NCI-H1417 treated with DMSO at 0.1 percent for 48 hours (cell line): ENCODE data around the gene ST6GALNAC6.

Experiments
- DNase-seq: peaks from one replicate; lab custom pipeline; 2025; lab: John Stamatoyannopoulos, UW

Gene ST6GALNAC6, protein sequence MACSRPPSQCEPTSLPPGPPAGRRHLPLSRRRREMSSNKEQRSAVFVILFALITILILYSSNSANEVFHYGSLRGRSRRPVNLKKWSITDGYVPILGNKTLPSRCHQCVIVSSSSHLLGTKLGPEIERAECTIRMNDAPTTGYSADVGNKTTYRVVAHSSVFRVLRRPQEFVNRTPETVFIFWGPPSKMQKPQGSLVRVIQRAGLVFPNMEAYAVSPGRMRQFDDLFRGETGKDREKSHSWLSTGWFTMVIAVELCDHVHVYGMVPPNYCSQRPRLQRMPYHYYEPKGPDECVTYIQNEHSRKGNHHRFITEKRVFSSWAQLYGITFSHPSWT

DNA sequence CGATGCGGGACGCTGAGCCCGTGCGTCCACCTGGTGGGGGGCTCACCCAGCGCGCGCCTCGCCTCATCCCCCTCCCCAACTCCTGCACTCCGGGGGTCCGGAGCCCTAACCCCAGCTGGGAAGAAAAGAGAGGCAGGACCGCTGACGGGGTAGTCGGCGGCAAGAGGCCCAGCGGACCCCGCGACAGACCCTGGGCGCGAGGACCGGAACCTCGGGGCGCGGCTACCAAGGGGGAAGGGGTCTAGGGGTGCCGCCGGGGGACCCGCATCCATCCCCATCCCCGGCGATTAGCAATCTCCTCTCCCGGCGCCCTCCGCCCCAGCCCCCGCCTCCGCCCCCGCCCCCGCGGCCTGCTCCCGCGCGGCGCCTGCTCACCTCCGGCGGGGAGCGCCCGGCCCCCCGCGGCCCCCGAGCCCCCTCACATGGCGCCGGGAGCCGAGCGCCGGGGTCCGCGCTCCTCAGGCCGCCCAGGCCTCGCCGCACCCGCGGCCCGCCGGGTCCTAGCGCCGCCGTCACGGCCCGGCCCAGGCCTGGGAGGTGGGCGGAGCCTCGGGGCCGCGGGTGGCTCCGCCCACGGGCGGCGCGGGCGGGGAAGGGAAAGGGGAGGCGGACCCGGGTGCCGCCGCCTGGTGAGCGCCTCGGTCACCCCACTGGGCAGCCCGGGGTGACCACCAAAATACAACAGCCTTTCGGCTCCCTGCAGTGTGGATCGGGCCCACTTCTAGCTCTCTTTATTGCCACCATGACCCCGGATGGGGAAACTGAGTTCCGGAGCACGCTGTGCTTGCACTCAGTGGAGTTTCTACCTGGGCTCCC lies at the start of gene ST6GALNAC6:
ST6GALNAC6 (minus strand) TSS at position 476 of the 816 bp plus-strand sequence. CDS start 1,622 bp downstream, outside the sequence.
- no peak for DNase-seq

DNA sequence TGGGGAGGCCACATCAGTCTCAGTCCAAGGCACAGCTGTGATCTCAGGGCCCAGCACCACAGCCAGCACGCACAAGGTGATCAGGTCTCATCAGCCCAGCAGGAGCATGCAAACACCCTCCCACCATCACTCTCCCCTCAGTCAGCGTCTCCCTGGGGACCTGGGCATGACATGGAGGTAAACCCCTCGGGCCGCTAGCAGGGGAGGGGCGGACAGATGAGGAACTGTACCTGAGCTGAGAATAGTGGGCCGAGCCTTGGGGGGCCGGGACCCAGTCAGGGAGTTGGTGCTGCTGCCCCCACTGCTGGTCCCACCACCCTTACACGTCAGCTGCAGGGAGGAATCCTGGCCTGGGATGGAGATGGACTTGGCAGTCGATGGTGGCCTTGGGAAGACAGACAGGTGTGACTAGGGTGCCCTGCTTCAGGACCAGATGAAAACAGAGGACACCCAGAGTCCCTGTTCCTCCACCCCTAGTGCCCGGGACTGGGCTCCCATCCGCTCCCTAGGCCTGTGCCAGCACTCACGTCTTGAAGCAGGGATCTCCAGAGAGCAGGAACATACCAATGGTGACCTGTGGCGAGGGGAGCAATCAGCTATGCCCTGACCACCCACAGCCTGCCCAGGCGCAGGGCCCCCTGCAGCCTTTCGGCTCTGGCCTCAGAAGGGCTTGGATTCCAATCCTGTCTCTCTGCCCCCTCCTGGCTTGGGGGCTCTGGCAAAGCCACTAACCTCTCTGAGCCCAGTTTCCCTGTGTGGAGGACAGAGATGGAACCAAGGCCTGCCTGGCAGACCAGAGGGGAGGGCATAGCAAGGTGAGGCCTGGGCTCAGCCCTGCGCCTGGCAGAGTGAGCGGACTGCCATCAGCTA lies 48.7 kb upstream of the ST6GALNAC6 start:
- DNase-seq: no peak

DNA sequence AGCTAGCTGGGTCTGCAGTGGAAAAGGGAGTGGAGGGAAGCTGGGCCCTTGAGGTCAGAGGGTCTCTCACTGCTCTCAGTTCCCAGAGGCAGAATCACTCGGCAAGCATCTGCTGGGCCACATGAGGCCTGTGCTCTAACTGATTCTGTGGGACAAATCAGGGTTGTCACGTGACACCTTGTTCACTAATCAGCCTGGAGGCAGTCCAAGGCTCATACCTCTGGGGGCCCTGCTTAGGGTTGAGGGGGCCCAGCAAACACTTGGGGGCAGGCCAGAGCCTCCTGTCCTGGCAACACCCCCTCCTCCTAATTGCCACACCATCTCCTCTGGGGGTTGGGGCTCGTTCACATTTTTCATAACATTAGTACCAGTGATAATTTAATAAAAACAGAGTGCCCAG lies 47.3 kb upstream of the ST6GALNAC6 start:
- DNase-seq: no peak

DNA sequence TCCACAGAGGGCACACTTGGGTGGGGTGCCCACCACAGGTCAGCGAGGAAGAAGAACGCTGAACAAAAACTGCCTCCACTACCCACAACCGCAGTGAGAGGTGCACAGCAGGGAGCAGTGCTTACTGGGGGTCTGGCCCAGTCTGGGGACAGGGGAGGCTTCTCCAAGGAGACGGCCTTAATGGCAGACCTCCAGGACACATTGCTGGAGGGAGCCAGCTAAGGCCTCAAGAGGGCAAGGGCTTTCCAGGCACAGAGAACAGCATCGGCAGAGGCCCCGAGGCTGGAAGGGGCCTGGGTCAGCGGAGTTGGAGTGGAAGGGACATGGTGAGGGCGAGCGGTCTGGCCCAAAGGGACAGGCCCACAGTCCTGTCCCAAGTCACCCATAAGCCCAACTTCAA lies 46.5 kb upstream of the ST6GALNAC6 start:
- DNase-seq: no peak

DNA sequence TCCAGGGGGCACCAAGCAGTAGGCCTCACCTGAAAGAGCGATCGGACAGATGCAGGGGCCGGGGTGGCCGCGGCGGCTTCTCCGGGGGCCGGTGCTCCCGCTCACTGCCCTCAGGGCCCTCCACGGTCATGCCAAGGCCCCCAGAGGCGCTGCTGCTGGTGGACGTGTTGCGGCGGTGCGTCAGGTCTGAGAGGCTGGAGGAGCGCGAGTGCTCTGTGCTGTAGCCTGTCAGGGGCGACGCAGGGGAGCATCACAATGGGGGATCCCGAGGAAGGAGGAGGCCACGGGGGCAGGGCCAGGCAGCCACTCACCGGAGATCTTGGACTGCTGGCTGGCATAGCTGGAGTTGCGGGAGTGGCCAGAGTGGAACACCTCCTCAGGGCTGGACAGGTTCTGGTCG lies 45.9 kb upstream of the ST6GALNAC6 start:
- DNase-seq: no peak

DNA sequence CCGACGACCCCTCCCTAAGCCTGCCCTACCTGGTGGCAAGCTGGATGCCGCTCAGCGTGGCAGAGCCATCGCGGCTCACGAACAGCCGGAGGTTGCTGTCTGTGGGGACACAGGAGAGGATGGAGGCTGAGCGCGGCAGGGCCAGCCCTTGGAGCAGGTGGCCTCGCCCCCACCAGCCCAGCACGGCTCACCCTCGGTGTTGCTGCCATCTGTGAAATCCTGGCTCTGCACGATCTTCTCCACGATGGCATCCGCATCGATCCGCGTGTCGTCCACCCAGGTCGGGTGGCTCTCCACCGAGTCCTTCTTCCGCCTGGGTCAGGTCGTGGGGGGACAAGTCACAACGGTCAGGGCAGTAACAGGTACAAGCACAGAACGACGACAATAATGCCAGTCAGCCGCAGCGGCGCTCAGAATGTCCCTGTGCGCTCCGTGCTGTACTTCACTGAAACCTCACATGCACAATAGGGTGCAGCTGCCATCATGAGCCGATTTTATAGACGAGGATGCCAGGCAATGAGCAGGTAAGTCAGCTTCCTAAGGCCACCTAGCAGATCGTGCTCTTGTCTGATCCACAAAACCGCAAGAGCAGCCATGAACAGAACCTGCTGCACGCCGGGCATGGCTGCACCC lies 45.3 kb upstream of the ST6GALNAC6 start:
- DNase-seq: no peak

DNA sequence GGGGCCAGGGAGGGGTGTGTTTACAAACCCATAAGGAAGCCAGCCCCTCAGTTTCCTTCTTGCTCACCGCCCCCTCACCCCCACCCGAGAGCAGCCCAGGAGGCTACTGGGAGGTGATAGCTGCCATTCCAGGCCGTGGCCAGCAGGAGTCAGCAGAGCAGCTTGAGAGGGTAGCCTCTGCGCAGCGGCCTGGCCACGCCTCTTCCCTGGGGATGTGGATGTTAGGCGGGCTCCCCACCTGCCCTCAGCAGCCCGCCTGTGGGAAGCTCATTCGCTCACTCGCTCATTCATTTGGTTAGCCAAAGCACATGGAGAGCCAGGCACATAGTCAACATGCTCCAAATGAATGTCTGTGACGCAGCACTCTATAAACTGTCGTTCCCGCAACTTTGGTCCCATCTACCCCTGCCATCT lies 44.3 kb upstream of the ST6GALNAC6 start:
- no peak for DNase-seq

DNA sequence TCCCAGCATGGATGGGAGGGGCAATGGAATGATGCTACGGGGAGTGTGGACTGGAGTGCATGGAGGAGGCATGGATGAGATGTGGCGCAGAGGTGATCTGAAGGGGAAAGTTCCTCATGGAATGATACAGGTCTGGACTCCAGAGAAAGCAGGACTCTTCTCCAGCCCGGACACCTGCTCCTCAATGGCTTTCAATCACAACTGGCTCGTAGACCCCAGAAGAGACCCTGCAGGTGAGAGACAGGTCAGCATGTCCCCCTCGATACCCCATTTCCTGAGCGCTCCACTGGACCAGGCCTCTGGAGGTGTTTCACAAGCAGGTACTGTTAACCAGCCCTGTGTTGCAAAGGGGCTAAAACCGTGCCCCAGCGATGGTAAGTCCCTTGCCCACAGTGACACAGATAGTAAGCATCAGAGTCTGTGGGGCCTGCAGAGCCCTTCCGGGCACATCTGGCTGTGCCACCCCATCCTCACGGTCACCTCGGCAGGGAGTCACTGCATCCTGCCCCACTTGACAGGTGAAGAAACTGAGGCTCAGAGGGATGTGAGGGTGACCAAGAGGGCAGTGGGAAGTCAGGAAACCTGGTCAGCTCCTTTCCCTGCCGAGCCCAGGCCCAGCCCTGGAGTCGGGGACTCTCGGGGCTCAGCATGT lies 43.7 kb upstream of the ST6GALNAC6 start:
- DNase-seq: no peak

DNA sequence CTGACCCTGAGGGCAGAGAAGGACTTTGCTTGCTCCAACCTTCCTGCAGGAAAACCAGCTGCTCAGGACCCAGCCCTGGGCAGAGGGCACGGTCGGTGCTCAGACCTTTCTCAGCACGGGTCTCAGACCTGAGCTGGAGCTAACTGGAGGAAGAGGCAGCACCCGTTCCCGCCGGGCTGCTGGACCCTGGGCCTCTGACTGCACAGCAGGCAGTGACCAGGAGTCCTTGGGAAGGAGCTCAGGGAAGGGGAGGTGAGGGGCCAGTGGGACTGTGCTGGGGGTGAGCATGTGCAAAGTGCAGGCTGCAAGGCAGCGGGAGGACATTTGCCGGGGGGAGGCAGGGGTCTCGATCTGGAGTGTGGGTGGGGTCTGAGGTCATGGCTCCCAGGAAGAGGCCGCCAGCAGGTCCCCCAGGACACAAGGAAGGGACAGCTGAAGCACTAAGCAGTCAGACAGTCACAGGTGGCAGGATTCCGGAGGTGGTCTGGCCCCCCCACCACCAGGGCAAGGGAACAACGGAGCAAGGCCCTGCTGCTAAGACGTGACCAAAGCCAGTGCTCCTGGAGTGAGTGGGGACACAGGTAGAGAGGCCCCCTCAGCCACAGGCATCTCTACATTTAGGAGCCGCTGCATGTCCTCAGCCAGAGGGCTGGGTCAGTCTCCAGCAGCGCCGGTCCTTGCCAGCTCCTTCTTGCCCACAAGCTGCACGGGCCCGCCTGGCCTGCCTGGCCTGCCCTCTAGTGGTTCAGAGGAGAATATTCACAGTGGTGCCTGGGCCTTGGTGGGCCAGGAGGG lies 43.0 kb upstream of the ST6GALNAC6 start:
- no peak for DNase-seq

DNA sequence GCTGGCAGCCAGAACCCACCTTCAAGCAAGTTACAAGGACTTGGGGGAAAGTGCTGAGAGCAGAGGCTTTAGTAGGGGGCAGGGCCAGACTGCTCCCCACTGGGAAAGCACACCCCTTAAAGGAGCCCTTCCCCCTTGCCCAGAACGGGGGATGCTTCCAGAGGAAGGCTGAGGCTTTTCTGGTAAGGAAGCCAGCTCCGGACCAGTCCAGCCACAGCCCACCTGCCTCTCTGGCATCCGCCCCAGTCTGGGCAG lies 42.5 kb upstream of the ST6GALNAC6 start:
- no peak for DNase-seq

DNA sequence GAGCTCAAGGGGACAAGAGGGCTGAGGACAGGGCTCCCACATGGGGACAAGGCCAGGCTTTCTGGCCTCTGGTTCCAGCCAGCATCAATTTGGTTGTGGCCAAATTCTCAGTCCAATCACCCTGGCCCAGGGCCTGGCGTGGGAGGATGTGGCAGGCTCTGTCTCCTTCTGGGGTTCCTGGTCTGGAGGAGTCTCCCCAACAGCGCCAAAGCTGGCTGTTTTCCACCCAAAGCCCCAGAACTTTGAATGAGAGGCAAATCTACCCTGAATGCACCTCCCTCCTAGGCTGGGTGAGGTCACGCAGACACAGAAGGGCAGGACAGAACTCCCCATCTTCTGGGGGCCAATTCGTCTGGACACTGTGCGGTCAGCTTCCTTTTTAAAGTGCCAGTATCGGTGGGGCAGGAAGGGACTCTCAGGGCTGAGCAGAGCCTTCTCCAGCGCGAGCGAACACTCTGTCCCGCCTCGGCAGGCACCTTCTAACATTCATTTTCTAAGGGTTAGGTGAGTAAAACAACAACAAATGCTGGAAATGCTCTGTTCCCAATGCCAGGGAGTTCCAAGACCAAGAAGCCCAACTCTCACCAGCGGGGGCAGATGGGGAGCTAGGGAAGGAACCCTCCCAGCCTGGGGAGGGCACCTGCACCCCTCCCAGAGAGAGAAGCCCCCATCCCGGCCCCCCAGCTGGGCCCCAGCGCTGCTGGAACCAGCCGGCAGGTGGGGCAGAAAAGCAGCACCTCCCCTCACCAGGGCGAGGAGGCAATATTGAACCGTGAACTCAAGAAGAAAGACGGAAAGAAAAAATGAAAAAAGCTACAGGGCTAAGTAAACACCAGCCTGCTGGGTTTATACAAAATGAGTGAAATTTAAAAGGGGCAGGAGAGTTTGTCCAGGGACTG lies 41.9 kb upstream of the ST6GALNAC6 start:
- no peak for DNase-seq

DNA sequence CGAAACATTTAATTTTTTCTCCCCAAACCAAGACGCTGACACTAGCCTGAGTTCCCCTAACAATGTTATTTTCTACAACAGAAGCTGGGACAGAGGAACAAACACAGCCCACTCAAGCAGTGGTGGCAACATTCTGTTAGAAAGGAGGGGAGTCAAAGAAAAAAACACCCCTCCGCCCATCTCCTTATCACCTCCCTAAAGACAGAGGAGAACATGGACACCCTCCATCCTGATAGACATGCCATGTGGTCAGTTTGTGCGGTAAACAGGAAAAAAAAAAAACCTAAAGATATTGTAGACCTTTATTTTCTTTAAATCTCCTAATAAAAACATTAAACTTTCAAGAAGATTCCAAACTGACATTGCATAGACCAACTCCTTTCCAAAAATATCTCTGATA lies 41.2 kb upstream of the ST6GALNAC6 start:
- no peak for DNase-seq

DNA sequence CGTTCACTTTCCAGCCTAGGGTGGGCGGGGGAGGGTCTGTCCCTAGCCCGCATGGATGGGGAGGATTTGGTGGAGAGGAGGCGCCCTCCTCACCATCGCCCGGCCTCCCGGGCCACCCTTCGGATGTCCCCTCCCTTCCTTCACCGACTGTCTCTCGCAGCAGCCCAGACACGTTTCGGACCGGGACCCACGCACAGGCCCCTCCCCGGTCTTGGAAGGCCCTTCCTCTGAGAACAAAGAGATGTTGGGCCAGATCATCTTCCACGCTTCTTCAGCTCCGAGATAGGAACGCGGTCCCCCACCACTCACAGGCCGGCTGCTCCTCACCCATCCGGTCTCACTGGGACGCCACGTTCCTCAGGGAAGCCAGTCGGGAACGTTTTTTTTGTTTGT lies 38.9 kb upstream of the ST6GALNAC6 start:
- DNase-seq: no peak

DNA sequence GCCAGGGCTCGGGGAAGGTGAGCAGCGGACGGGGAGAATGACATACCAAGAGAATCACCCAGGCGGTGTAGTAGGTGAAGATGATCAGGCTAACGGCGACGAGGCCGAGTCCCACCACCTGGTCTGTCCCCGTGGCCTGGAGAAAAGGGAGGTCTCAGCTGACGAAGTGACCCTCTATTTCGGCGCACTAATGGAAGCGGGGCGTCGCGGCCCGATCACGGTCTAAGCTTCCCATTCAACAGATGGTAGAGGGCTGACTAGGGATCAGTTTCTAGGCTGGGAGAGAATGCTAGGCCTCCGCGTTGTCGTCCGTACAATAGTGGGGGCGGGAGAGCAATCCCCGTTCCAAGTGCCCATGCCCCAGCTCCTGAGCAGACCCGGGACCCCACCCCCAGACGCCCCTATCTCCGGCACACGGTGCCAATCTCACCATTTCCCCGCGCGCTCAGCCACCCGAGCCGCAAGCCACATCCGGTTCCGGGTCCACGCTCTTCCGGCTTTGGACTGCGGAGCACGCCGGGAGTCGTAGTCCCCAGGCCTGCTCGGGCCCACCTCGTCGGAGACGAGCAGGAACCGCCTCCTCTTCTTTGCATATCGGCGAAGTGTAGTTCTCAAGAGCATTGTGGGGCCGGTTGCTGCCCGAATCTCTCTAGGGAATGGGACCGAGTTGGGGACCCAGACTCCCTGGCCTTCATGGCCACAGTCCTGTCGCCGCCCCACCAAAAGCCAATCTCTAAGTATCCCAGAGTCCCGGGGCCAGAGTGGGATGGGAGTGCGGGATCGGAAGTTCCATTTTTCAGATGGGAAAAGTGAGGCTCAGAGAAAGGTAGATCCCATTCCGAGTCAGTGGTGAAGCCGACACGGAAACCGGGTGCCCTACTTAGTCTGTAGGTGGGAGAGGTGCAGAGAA lies 38.2 kb upstream of the ST6GALNAC6 start, which contains the start of gene DPM2:
DPM2 (minus strand) TSS at position 467 of the 910 bp plus-strand sequence; CDS start at position 433, 34 bp downstream.
- peak; percentile 25 for DNase-seq

DNA sequence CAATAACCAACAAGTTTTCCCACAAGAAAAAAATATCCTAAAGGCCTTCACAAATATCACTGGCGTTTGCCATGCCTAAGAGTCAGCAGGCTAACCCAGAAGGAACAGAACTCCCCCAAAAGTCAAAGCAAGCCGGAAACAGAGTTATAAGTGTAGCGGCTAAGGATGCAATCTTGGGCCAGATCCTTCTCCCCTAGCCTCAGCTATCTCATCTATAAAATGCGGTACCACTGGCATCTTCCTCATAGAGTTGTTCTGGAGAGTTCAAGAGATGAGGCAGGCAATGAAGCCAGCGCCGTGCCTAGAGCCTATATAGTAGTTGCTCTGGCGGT lies 37.6 kb upstream of the ST6GALNAC6 start:
- no peak for DNase-seq

DNA sequence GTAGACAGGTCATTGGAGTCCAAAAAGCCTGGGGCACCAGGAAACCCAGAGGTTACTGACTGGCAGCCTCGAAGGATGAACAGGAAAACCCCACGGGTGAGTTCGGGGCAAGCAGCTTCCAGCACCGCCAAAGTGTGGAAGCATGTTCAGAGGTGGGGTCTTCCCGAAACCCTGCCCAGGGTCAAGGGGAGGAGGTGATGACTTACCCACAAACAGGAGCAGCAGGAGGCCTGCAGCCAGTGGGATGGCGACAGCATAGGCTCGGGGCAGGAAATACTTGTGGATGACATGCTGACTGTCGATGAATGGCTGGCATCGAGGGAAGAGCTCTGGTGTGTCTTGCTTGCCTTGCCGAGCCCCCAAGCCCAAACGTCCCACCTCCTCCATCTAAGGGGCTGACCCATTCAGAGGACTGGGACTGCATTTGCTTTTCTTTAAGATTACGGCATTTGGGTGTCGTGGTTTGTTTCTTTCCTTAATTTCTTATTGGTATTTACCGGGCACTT lies 37.0 kb upstream of the ST6GALNAC6 start:
- no peak for DNase-seq

DNA sequence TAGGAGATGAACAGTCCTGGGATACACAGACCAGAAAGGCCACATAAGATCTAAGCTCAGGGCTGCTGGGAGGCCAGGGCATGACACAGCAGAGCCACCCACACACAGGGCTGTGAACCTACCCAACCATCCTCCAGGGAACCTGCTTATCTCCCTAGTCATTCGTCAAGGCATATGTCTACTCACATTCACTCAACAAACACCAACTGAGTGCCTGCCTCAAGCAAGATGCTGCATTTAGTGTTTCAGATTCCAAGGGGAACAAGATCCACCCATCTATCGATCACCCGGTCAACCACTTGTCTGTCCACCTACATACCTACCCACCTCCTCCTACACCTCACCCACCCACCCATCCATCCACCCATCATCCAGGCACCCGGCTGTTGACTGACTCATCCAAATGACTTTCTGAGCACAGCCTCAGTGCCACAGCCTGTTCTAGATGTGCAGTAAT lies 36.4 kb upstream of the ST6GALNAC6 start:
- no peak for DNase-seq

DNA sequence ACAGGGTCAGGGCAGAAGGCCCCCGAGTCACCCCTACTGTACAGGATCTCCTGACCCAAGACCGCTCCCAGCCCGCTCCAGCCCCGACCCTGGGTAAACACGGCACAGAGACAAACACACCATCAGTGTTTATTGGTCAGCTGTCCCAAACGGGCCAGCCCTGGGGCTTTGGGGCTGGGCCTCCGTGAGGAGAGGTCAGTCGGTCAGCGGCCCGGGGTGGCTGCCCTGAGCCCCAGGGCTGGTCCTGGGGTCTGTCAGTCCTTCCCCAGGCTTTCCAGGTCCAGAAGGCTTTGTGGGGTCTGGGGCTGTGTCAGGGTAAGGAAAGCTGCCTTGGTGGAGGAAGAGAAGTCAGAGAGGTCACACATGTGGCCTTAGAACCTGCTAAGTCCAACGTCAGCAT lies 35.6 kb upstream of the ST6GALNAC6 start:
- DNase-seq: no peak
